T-helper 9 cell (primary cell): ENCODE measurements around the gene MAP1A.

Experiments
- DNase-seq: peaks from one replicate; pipeline ENCODE4 v3.0.0-alpha.2; 2020

Gene MAP1A

DNA sequence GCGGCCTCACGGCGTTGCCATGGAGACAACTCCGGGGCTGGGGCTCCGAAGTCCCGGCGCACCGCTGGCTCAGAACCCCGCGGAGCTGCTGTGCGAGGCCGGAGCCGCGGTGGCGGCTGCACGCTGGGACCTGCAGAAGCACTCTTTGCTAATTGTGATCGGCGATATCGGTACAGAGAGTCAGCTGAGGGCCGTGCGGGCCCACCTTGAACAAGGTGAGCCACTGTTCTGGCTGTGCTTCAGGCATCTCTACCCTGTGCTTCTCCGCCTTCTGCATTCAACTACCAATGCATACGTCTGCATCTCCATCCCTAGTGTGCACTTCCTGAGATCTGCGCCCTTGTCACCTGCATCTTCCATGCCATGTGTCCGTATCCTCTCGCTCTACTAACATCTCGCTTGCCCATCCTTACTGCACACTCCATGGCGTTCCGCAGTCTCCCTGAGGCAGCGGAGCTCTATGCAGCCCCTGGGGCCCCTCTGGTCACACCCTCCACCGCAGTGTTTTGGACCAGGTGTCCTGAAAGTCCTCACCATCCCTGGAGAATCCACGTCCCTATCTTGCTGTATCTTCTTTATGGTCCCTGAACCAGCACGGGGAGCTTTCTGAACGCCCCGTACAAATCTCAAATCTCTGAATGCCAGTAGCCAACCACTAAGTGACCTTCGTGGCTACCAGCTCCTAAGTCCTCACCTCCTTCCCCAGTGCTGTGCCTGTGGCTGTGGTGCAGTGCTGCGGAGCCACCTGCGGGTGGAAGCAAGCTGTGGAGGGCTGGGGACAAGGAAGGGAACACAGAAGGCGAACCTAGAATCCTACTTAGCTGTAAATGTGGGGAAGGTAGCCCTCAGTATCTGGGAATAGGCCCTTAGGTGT, 6.2 kb upstream of the MAP1A start:
- no peak for DNase-seq

- no peak for DNase-seq
Measured at GRCh38 chr15:43513550-43513949, 3.9 kb upstream of the MAP1A start.

GRCh38 chr15:43514241-43515057, 3.0 kb upstream of the MAP1A start:
- DNase-seq: no peak

DNA sequence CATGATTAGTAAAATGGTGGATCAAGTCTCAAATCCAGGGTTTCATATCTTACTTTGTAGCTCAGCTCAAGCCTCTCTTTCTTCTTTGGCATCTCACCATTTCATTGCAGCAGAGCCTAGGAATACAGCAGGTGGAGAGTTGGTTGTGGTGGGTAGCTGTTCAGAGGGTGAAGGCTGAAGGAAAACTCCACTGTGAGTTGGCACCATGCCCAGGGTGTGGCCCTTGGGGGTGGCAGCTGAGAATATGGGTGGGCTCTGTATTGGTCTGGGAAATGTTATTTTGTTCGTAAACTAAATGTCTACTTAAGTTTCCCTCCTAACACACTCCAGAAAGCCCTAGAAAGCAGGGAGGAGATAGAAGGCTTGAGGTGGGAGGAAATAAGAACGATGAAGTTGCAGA, 1.7 kb upstream of the MAP1A start:
- no peak for DNase-seq

- DNase-seq: no peak
Measured at GRCh38 chr15:43516185-43516584, 1.2 kb upstream of the MAP1A start.

- no peak for DNase-seq
Measured at GRCh38 chr15:43516801-43517353, 531 bp upstream of the MAP1A start.

DNA sequence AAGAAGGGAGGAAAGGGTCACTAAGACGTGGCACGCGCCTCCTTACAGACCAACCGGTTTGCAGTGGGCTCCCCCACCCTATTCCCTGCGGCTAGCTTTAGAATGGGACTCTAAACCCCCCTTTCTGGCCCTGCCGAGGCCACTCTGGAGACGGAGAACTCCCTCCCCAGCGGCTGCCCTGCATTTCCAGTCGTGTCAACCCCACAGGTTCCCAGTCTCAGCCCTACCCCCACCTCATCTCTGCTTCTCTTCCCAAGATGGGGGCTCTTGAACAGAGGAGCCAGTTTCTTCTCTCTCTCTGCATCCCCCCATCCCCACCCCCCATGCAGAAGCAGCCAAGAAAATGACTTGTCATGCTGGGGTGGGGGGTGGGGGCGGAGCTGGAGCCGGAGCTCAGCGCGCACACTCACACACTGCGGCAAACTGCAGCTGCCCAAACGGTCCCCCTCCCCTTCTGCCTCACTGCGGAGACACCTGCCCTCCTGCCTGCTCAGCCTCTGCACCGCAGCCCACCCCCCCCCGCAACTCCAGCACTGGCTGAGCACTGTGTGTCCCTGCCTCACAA, 871 bp downstream of the MAP1A start:
- DNase-seq: no peak

GRCh38 chr15:43519196-43519595, 1.8 kb downstream of the MAP1A start:
- no peak for DNase-seq

DNA sequence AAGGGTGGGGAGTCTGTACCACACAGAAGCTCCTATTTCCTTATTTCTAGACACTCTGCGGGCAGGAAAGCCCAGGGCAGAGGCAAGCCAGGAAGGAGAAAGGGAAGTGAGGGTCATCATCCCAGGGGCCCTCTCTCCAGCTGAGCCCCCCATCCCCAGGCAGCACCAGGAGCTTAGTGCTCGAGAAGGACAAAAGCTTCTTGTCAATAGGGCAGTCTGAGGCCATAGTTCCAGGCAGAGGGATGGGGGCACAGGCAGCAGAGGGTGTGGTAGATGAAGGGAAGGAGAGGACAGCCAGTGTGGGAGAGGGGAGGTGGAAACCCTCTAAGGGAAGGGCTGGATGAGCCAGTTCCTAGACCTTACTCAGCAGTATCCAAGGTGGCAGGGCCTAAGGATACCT, 2.7 kb downstream of the MAP1A start:
- DNase-seq: no peak

DNA sequence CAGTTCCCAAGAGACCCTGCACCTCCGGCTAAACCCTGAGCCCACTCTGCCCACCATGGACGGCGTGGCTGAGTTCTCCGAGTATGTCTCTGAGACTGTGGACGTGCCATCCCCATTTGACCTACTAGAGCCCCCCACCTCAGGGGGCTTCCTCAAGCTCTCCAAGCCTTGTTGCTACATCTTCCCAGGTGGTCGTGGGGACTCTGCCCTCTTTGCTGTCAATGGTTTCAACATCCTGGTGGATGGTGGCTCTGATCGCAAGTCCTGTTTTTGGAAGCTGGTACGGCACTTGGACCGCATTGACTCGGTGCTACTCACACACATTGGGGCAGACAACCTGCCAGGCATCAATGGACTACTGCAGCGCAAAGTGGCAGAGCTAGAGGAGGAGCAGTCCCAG, 4.0 kb downstream of the MAP1A start:
- DNase-seq: no peak

GRCh38 chr15:43522247-43522646, 4.8 kb downstream of the MAP1A start:
- no peak for DNase-seq

- no peak for DNase-seq
Measured at GRCh38 chr15:43523646-43524045, 6.2 kb downstream of the MAP1A start.

GRCh38 chr15:43524254-43524845, 6.9 kb downstream of the MAP1A start:
- DNase-seq: no peak

GRCh38 chr15:43525131-43525530, 7.7 kb downstream of the MAP1A start:
- DNase-seq: no peak

DNA sequence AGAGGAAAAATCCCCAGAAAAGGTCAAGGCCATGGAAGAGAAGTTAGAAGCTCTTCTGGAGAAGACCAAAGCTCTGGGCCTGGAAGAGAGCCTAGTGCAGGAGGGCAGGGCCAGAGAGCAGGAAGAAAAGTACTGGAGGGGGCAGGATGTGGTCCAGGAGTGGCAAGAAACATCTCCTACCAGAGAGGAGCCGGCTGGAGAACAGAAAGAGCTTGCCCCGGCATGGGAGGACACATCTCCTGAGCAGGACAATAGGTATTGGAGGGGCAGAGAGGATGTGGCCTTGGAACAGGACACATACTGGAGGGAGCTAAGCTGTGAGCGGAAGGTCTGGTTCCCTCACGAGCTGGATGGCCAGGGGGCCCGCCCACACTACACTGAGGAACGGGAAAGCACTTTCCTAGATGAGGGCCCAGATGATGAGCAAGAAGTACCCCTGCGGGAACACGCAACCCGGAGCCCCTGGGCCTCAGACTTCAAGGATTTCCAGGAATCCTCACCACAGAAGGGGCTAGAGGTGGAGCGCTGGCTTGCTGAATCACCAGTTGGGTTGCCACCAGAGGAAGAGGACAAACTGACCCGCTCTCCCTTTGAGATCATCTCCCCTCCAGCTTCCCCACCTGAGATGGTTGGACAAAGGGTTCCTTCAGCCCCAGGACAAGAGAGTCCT, 9.0 kb downstream of the MAP1A start:
- no peak for DNase-seq

- no peak for DNase-seq
Measured at GRCh38 chr15:43527016-43527801, 9.8 kb downstream of the MAP1A start.

DNA sequence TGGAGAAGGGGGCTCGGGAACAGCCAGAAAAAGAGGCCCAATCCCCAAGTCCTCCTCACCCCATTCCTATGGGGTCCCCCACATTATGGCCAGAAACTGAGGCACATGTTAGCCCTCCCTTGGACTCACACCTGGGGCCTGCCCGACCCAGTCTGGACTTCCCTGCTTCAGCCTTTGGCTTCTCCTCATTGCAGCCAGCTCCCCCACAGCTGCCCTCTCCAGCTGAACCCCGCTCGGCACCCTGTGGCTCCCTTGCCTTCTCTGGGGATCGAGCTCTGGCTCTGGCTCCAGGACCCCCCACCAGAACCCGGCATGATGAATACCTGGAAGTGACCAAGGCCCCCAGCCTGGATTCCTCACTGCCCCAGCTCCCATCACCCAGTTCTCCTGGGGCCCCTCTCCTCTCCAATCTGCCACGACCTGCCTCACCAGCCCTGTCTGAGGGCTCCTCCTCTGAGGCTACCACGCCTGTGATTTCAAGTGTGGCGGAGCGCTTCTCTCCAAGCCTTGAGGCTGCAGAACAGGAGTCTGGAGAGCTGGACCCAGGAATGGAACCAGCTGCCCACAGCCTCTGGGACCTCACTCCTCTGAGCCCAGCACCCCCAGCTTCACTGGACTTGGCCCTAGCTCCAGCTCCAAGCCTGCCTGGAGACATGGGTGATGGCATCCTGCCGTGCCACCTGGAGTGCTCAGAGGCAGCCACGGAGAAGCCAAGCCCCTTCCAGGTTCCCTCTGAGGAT, 10.6 kb downstream of the MAP1A start:
- DNase-seq: no peak

- no peak for DNase-seq
Measured at GRCh38 chr15:43528542-43529007, 11.2 kb downstream of the MAP1A start.

DNA sequence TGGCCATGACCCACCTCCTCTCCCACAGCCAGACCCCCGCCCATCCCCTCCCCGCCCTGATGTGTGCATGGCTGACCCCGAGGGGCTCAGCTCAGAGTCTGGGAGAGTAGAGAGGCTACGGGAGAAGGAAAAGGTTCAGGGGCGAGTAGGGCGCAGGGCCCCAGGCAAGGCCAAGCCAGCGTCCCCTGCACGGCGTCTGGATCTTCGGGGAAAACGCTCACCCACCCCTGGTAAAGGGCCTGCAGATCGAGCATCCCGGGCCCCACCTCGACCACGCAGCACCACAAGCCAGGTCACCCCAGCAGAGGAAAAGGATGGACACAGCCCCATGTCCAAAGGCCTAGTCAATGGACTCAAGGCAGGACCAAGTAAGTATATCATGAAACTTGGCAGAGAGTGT, 11.7 kb downstream of the MAP1A start:
- DNase-seq: no peak

DNA sequence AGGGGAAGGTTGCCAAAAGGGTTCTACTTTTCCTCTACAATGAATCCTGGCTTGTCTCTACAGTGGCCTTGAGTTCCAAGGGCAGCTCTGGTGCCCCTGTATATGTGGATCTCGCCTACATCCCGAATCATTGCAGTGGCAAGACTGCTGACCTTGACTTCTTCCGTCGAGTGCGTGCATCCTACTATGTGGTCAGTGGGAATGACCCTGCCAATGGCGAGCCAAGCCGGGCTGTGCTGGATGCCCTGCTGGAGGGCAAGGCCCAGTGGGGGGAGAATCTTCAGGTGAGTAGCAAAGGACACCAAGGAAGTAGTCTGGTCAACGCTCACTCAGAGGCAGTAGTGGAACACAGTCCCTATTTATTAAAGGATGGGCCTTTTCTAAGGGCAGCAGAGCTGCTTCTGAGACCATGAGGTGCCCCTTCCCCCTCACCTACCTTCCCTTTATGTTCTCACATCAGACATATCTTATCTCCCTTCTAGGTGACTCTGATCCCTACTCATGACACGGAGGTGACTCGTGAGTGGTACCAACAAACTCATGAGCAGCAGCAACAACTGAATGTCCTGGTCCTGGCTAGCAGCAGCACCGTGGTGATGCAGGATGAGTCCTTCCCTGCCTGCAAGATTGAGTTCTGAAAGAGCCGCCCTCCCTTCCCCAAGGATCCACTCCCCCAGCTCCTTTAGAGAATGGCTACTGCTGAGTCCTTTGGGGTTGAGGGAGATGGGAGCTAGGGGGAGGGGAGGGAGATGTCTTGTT, 12.4 kb downstream of the MAP1A start:
- DNase-seq: no peak
